ENCODE data around the gene TARS3.
"Not testable (repeated sequence)": the region's sequence is repeated elsewhere in the genome, so short reads cannot be mapped to it uniquely, and the experiment has no call there.

The TARS3 gene

DNA sequence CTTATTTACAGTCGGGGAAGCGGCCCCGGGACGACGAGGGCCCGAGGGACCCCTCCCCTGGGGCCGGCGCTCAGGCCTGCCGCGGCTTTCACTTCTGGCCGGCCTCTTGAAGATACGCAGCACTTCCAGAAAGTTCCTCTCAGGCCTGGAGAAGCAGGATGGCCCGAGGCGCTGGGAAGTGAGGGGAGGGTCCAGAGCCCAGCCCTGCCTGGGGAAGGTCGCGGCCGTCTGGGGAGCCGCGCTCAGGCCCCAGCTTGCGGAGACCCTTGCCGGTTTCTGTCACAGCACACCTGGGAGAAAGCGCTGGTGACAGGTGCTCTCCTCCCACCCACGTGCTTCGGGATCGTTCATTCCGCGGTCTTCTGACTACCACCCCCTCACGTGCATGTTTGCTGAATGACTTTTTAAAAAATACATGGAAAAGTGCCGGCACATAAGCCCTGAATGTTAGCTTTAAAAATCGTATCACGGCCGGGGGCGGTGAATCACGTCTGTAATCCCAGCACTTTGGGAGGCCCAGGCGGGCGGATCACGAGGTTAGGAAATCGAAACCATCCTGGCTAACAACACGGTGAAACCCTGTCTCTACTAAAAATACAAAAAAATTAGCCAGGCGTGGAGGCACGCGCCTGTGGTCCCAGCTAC, 71.4 kb downstream of the TARS3 start:
- peak; percentile 62 for DNase-seq

DNA sequence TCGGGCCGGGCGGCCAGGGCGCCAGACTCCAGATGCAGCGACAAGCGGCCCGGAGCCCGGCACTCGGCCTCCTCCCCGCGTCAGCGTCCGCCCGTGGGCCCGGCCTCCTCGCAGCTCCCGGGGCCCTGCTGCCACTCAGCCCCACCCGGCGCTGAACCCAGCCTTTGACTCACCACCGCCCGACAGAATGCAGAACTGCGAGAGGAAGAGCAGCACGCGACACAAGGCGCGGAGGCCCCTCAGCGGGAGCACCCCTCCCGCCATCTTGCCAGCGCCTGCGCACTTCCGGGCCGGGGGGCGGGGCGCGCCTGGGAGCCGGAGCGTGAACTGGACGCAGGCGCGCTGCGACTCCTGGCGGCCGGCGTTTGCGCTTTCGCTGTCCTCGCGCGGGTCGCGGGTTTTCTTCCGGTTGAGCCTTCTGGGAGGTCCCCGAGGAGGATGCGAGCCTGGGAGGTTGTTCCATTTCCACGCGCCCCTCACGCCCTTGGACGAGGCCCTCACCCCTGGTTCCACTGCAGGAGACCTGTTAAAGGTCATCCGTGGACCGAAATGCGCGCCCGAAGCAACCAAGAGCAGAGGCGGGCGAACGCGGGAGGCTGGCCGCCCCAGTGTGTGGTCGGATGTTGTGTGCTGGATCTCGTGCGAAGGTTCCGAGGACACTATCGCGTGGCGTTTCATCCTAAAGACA, 72.0 kb downstream of the TARS3 start, which contains the start of gene TM2D3:
Gene TM2D3 (minus strand): TSS at position 284 of the 688 bp plus-strand sequence. CDS start 20 bp downstream, at position 264.
- DNase-seq: peak; percentile 94

DNA sequence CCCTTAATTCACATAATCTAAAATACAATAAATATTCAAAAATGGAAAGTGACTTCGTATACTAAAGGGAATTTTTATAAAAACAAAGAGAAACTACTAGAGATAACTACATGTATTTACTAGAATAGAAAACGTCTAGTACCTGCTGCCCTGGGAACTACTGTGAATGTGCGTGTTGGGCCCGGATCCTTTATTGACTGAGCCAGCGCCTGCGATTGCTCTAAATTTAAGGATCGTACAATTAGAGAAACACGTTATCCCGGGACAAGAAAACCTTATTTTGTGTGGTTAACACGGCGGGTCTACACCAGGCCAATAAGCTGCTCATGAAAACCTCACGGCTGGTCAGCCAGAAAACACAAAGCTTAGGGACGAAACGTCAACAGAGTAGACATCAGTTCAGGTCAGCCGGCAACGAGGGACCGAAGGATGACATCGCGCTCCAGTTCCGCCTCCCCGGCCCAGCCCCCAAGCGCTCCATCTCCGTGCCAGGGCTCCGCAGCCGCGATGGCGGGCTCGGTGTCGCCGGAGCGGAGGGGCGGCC, 72.6 kb downstream of the TARS3 start:
- DNase-seq: no peak

DNA sequence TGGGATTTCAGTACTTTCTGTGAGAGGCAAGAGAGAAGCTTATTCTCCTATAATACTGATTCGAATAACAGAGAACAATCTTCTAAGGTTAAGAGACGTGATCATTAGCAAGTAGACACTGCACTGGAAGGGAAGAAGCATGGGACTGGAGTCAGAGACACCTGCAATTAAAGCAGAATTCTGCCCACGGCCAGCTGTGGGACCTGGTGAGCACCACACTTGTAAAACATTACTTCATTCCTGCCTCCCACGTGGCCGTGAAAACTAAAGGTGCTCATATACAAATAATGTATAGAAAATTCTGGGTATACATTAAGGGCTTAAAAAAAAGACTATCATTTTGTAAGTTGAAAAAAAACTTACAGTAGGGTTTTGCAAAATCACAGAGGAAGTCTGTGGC, 74.1 kb downstream of the TARS3 start:
- DNase-seq: no peak

GRCh38 chr15:101648356-101648755, 75.9 kb downstream of the TARS3 start:
- DNase-seq: no peak

DNA sequence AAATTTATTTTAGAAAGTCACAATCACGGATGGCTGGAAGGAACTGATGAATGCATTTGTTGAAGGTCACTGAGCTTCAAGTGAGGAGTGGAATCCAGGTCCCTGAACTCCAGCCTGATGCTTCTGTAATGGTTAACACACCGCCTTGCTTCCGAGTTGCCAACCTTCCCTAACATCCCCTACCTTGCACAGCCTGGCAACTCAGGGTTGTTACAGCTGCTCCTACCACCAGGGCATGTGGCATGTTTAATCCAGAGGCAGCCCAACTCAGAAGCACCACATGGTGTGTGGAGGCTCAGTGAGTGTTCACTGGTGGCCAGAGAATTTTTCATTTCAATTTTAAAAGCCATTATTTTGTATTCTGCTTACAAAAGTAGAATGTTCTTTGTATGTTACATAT, 77.0 kb downstream of the TARS3 start:
- DNase-seq: no peak

GRCh38 chr15:101646672-101647071, 77.6 kb downstream of the TARS3 start:
- DNase-seq: peak; percentile 34

GRCh38 chr15:101642361-101642760, 81.9 kb downstream of the TARS3 start:
- DNase-seq: no peak

DNA sequence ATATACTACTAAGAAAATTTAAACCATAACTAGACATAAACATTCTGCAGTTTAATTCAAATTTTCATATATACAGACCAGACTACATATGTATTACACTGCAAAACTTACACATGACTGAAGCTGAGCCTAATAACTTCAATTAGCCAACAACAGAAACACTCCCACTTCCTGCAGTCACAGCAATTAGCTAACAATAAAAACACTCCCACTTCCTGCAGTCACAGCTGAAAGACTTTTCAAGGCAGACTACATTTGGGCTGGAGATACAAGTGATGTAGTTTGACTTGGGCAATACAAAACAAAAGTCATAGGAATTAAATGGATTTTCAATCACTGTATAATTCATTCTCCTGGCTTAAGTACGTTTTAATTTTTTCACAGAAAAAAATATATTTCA, 82.4 kb downstream of the TARS3 start:
- no peak for DNase-seq

GRCh38 chr15:101641129-101641764, 83.0 kb downstream of the TARS3 start:
- peak; percentile 55 for DNase-seq

DNA sequence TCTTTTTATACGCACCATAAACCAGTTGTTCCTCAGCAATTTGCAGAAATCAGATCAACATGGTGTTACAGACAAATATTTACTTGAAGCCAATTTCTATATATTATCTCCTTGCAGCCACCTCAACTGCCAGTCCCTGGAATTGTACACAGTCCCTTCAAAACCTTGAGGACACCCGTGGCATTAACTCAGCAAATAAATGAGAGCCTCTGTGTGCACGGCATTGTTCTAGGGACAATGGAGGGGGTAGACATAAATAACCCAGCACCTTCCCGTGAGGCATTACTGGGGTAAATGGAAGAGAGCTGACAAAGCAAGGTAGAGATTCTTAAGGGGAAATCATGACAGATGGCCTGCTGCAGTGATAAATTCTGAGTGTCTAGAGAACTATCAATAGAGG, 84.6 kb downstream of the TARS3 start:
- DNase-seq: no peak

- DNase-seq: no peak
These were observed 86.4 kb downstream of the TARS3 start for GRCh38 chr15:101637919-101638318.

DNA sequence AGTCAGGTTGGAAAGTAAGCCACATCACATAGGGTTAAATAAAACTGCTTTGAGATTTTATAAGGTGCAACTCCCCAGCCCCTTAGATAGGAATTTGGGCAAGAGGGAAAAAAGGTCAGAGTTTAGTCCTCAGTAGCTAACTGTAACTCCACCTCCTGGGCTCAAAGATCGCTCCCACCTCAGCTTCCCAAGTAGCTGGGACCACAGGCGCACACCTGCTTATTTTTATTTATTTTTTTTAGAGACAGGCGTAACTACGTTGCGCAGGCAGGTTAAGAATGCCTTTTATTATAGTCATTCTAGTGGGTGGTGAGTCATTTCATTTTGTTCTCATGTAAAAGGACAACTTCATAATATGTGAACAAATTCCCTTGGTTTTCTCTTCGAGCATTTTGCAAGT, 86.8 kb downstream of the TARS3 start:
- no peak for DNase-seq

DNA sequence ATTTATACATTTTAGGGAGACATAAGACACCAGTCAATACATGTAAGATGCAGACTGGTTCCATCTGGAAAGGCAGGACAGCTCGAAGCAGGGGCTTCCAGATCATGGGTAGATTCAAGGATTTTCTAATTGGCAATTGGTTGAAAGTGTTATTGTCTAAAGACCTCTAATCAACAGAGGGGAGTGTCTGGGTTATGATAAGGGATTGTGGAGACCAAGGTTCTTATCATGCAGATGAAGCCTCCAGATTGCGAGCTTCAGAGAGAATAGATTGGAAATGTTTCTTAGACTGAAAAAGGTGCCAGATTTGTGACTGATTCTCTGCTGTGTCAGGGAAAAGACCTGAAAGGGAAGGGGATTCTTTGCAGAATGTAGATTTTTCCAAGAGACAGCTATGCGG, 87.2 kb downstream of the TARS3 start:
- DNase-seq: no peak

DNA sequence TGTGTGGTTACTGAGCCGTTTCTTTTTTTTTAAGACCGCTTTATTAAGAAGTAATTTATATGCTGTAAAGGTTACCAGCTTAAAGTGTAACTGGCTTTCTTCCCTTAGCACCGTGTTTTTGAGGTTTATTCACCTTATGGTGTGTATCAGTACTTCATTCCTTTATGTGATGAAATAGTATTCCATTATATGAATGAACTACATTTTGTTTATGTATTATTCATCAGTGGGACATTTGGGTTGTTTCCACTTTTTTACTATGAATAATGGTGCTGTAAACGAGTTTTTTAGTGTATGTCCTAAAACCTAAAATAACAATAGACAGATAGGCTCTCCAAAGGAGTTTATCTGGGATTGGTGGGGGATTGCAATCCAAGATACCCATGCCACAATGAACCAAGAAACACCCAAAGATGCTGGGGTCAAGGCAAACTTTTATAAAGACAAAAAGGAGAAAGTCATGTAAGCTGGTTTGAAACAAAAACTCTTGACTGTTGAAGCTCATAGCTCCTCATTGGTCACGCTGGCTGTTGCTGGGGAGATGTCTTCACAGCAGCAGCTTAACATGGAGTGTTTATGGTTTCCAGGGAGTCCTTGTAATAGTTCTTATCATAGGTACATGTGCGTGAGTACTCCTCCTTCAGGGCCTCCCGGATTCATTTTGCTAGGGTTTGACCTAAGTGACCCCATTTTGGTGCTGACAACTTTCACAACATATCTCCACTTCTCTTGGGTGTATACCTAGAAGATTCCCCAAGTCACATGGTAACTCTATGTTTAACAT, 88.1 kb downstream of the TARS3 start:
- DNase-seq: no peak

DNA sequence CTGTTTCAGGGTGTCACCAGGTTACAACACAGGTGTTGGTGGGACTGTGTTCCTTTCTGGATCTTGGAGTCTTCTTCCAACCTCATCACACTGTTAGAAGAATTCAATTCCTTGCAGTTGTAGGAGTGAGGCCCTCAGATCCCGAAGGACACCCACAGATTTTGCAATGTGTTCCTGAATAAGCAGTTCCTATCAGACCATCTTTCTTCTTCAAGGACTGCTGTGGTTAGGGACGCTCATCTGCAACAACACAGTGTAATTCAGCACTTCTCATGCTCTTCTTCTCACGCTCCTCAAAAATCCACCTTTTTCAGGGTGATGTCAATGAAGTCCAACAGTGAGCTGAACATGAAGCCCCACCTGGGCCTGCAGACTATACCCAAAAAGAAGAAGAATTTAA, 90.9 kb downstream of the TARS3 start:
- DNase-seq: no peak

DNA sequence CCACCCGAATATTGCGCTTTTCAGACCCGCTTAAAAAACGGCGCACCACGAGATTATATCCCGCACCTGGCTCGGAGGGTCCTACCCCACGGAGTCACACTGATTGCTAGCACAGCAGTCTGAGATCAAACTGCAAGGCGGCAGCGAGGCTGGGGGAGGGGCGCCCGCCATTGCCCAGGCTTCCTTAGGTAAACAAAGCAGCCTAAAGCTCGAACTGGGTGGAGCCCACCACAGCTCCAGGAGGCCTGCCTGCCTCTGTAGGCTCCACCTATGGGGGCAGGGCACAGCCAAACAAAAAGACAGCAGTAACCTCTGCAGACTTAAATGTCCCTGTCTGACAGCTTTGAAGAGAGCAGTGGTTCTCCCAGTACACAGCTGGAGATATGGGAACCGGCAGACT, 97.5 kb downstream of the TARS3 start:
- not testable (repeated sequence) for DNase-seq

DNA sequence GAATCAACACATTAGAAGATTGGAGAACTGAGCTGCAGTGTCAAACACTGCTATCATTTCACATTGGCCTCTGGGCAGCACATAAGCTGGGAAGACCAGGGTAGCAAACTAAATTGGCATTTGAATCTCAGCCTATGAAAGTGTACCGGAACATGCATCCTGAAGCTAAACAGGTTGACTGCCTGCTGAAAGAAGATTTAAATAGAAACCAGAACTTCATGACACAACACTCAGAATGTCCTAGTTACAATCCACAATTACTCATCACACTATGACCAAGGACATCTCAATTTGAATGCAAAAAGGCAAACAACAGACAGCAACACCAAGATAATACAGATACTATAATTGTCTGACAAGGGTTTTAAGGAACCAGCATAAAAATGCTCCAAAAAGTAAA, 98.3 kb downstream of the TARS3 start:
- DNase-seq: no peak

- no peak for DNase-seq
These were observed 99.1 kb downstream of the TARS3 start for GRCh38 chr15:101625184-101625583.

- no peak for DNase-seq
These were observed 100.6 kb downstream of the TARS3 start for GRCh38 chr15:101623367-101624304.

DNA sequence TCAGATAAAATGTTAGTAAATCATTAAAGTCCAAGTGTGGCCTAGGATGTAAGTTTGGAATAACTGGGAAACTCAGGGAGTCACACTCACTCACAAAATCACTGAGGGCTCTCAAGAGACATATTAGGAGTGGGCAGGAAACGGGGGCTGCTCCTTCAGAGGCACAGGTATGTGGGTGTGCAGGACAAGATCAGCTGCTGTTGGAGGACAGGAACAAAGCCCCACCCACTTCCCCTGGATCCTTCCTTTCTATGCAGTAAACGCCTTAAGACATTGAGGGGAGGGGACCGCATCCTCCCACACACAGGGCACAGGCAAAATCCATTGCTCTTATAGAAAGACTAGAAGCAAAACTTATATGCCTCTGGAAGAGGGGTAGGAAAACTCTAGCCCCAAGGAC, 102.3 kb downstream of the TARS3 start:
- no peak for DNase-seq

GRCh38 chr15:101620671-101621070, 103.6 kb downstream of the TARS3 start:
- DNase-seq: no peak

Data from fibroblast of skin of right biceps (primary cell).